HUES6 (cell line): Measurements from ENCODE around the gene NPR2.

Experiments
- H3K27ac ChIP-seq: 2 replicates; pipeline ENCODE4 v1.7.0; 2013; ENCODE audit warnings: low read depth, mild to moderate bottlenecking, low read length, inconsistent platforms
- H3K27me3 ChIP-seq: 2 replicates; pipeline ENCODE4 v1.6.1; 2013; ENCODE audit warnings: low read length; ENCODE audit not compliant: control insufficient read depth, insufficient read depth
- H3K36me3 ChIP-seq: 2 replicates; pipeline ENCODE4 v1.6.1; 2013; ENCODE audit warnings: low read length; ENCODE audit not compliant: control insufficient read depth, insufficient read depth
- H3K4me1 ChIP-seq: 2 replicates; pipeline ENCODE4 v1.6.1; 2013; ENCODE audit warnings: low read length; ENCODE audit not compliant: control insufficient read depth, insufficient read depth
- H3K4me3 ChIP-seq: 2 replicates; pipeline ENCODE4 v1.5.1; 2013; ENCODE audit warnings: low read depth, low read length
- H3K9ac ChIP-seq: one replicate; pipeline ENCODE4 v1.6.1; 2013; ENCODE audit warnings: mild to moderate bottlenecking, low read length
- H3K9me3 ChIP-seq: 2 replicates; pipeline ENCODE4 v1.6.1; 2013; ENCODE audit warnings: low read depth, low read length; ENCODE audit not compliant: control insufficient read depth, insufficient read depth

Gene NPR2

GRCh38 chr9:35800530-35800929, 9.1 kb downstream of the NPR2 start:
- Histone ChIP-seq H3K9ac (no peak overlapping the region), H3K4me3 (no peak overlapping the region), H3K36me3 (peaks cover 16% of the 10 kb centered on the region; the same call in 1 of the 2 replicates), H3K27me3 (no peaks in the 10 kb centered on the region), H3K27ac (no peak overlapping the region), H3K9me3 (no peaks in the 10 kb centered on the region), H3K4me1 (peaks cover 5% of the 10 kb centered on the region; the same call in 1 of the 2 replicates)

GRCh38 chr9:35801328-35802128, 10.1 kb downstream of the NPR2 start:
- Histone ChIP-seq H3K36me3 (peaks cover 26% of the 10 kb centered on the region), H3K4me3 (no peak overlapping the region), H3K27ac (no peak overlapping the region), H3K9ac (no peak overlapping the region), H3K4me1 (peaks cover 3% of the 10 kb centered on the region; the same call in 1 of the 2 replicates), H3K27me3 (no peaks in the 10 kb centered on the region), H3K9me3 (no peaks in the 10 kb centered on the region)

- no peak overlapping the region for H3K27ac ChIP-seq
- no peaks in the 10 kb centered on the region for H3K4me1 ChIP-seq
- H3K9ac ChIP-seq, result no peak overlapping the region
- no peaks in the 10 kb centered on the region for H3K9me3 ChIP-seq
- H3K4me3 ChIP-seq, result no peak overlapping the region
- H3K27me3 ChIP-seq, result no peaks in the 10 kb centered on the region
- H3K36me3 ChIP-seq, result peaks cover 27% of the 10 kb centered on the region
Measured at GRCh38 chr9:35806101-35806500, 14.7 kb downstream of the NPR2 start.

- Histone ChIP-seq H3K9me3 (no peaks in the 10 kb centered on the region), H3K27me3 (no peaks in the 10 kb centered on the region), H3K36me3 (peaks cover 19% of the 10 kb centered on the region), H3K4me1 (peaks cover 5% of the 10 kb centered on the region; the same call in 1 of the 2 replicates), H3K27ac (no peak overlapping the region), H3K9ac (no peak overlapping the region), H3K4me3 (no peak overlapping the region)
Measured at GRCh38 chr9:35808433-35808832, 17.0 kb downstream of the NPR2 start.

GRCh38 chr9:35810122-35810521, 18.7 kb downstream of the NPR2 start:
- no peak overlapping the region for H3K27ac ChIP-seq
- no peaks in the 10 kb centered on the region for H3K9me3 ChIP-seq
- H3K9ac ChIP-seq, result no peak overlapping the region
- H3K4me3 ChIP-seq, result no peak overlapping the region
- peaks cover 13% of the 10 kb centered on the region for H3K4me1 ChIP-seq
- H3K27me3 ChIP-seq, result no peaks in the 10 kb centered on the region
- peaks cover 18% of the 10 kb centered on the region for H3K36me3 ChIP-seq

- peak overlapping the region; percentile 56 for H3K4me3 ChIP-seq
- H3K4me1 ChIP-seq, result peaks cover 13% of the 10 kb centered on the region
- H3K9me3 ChIP-seq, result no peaks in the 10 kb centered on the region
- no peak overlapping the region for H3K27ac ChIP-seq
- no peaks in the 10 kb centered on the region for H3K27me3 ChIP-seq
- H3K9ac ChIP-seq, result no peak overlapping the region
- H3K36me3 ChIP-seq, result peaks cover 4% of the 10 kb centered on the region; the same call in 1 of the 2 replicates
Measured at GRCh38 chr9:35811381-35812024, 20.1 kb downstream of the NPR2 start.

GRCh38 chr9:35812025-35812602, 20.7 kb downstream of the NPR2 start, which contains the start of gene SPAG8:
Gene SPAG8, minus strand, starts transcription at chr9:35812262. Its CDS starts 115 bp downstream, at chr9:35812147.
- H3K9me3 ChIP-seq, result no peaks in the 10 kb centered on the region
- no peak within 1 kb of the TSS for H3K27ac ChIP-seq
- no peaks in the 10 kb centered on the region for H3K36me3 ChIP-seq
- peaks cover 13% of the 10 kb centered on the region for H3K4me1 ChIP-seq
- H3K27me3 ChIP-seq, result no peaks in the 10 kb centered on the region
- no peak within 1 kb of the TSS for H3K9ac ChIP-seq
- peak within 1 kb of the TSS; percentile 56 for H3K4me3 ChIP-seq

- no peaks in the 10 kb centered on the region for H3K9me3 ChIP-seq
- H3K9ac ChIP-seq, result no peak overlapping the region
- H3K27me3 ChIP-seq, result no peaks in the 10 kb centered on the region
- no peak overlapping the region for H3K27ac ChIP-seq
- H3K36me3 ChIP-seq, result no peaks in the 10 kb centered on the region
- peaks cover 13% of the 10 kb centered on the region for H3K4me1 ChIP-seq
- peak overlapping the region; percentile 75; the same call in 1 of the 2 replicates for H3K4me3 ChIP-seq
Measured at GRCh38 chr9:35813434-35814105, 22.2 kb downstream of the NPR2 start.

GRCh38 chr9:35814106-35814840, 22.9 kb downstream of the NPR2 start:
- Histone ChIP-seq H3K9me3 (no peaks in the 10 kb centered on the region), H3K27ac (peak overlapping the region; percentile 80), H3K27me3 (no peaks in the 10 kb centered on the region), H3K9ac (peak overlapping the region; percentile 85), H3K36me3 (no peaks in the 10 kb centered on the region), H3K4me1 (peaks cover 13% of the 10 kb centered on the region), H3K4me3 (peak overlapping the region; percentile 75)

- Histone ChIP-seq H3K9me3 (no peaks in the 10 kb centered on the region), H3K27me3 (no peaks in the 10 kb centered on the region), H3K4me1 (peaks cover 13% of the 10 kb centered on the region), H3K4me3 (peak within 1 kb of the TSS; percentile 75), H3K9ac (peak within 1 kb of the TSS; percentile 85), H3K36me3 (no peaks in the 10 kb centered on the region), H3K27ac (peak within 1 kb of the TSS; percentile 80)
Measured at GRCh38 chr9:35814841-35815543, 23.6 kb downstream of the NPR2 start, which contains the start of gene HINT2. Gene HINT2, minus strand, starts transcription at chr9:35815042. Its CDS starts 63 bp downstream, at chr9:35814979.
